A673 (cell line): ENCODE measurements around the gene TMC1. TPM values are rescaled to one million over a fixed set of nuclear protein-coding genes. Genes with fewer than 3 reads are reported as not detected.
"Not testable (repeated sequence)": the region's sequence is repeated elsewhere in the genome, so short reads cannot be mapped to it uniquely, and the experiment has no call there.

ENCODE experiments used
- BruUV-seq: library from RNA; stranded (reverse); fragments of 400-500 nt; replicated peaks from 2 replicates; lab custom pipeline; 2021; lab: Mats Ljungman, UMichigan
- CTCF ChIA-PET: fragments of 300-600 bp; sonication (Branson Sonifier 250); formaldehyde crosslinking; loops from one replicate; lab custom pipeline; 2022; ENCODE audit warnings: antibody characterized with exemption; lab: Charles Lee
- POLR2A ChIA-PET: fragments of 300-600 bp; sonication (Branson Sonifier 250); formaldehyde crosslinking; loops from one replicate; lab custom pipeline; 2022; ENCODE audit warnings: antibody characterized with exemption; ENCODE audit not compliant: low non-redundant PET; lab: Charles Lee
- DNase-seq: peaks from one replicate; pipeline ENCODE4 v3.0.0-alpha.2; 2015; ENCODE audit warnings: low spot score
- H3K27ac ChIP-seq: fragments of 200-600 bp; sonication (generic); 2 replicates; pipeline ENCODE4 v1.5.1; 2016; ENCODE audit warnings: mixed run types, low read depth, mild to moderate bottlenecking, mixed read lengths, antibody characterized with exemption, low read length; ENCODE audit not compliant: poor library complexity, severe bottlenecking
- H3K27me3 ChIP-seq: fragments of 200-600 bp; sonication (generic); replicated peaks from 2 replicates; pipeline ENCODE4 v1.6.1; 2017; ENCODE audit warnings: mixed run types, low read depth, mild to moderate bottlenecking, mixed read lengths, antibody characterized with exemption, low read length; ENCODE audit not compliant: insufficient read depth, poor library complexity
- H3K36me3 ChIP-seq: fragments of 200-600 bp; sonication (generic); 2 replicates; pipeline ENCODE4 v1.6.1; 2016; ENCODE audit warnings: mixed run types, mild to moderate bottlenecking, mixed read lengths, antibody characterized with exemption, low read length; ENCODE audit not compliant: insufficient read depth, poor library complexity, severe bottlenecking
- H3K4me1 ChIP-seq: fragments of 200-600 bp; sonication (generic); 2 replicates; pipeline ENCODE4 v1.6.1; 2017; ENCODE audit warnings: mixed run types, mild to moderate bottlenecking, mixed read lengths, antibody characterized with exemption, low read length; ENCODE audit not compliant: insufficient read depth, poor library complexity, severe bottlenecking
- H3K4me3 ChIP-seq: fragments of 200-600 bp; sonication (generic); 2 replicates; pipeline ENCODE4 v1.5.1; 2016; ENCODE audit warnings: low read depth, mixed run types, mild to moderate bottlenecking, mixed read lengths, low read length; ENCODE audit not compliant: poor library complexity, severe bottlenecking
- H3K9me3 ChIP-seq: fragments of 200-600 bp; sonication (generic); 2 replicates; pipeline ENCODE4 v1.6.1; 2016; ENCODE audit warnings: mixed run types, low read depth, mild to moderate bottlenecking, mixed read lengths, antibody characterized with exemption, low read length; ENCODE audit not compliant: poor library complexity, severe bottlenecking
- EZH2 ChIP-seq: fragments of 200-600 bp; sonication (generic); IDR thresholded peaks from 2 replicates; pipeline ENCODE4 v1.6.1; 2017; ENCODE audit warnings: borderline replicate concordance, low read depth, mild to moderate bottlenecking, mixed read lengths, antibody characterized with exemption, low read length; ENCODE audit not compliant: poor library complexity, severe bottlenecking
- intact Hi-C: fragments of 100-400 bp; cut with micrococcal nuclease; formaldehyde crosslinking; loops from one replicate; pipeline ENCODE4 v1.10.0; 2022; ENCODE audit not compliant: unreplicated experiment
- total RNA-seq: library from RNA; stranded (reverse); gene quantifications from 2 replicates; pipeline ENCODE4 v1.2.3, GENCODE V29; 2021
- TF ChIP-seq, protein P1 (sequence below): fragments of 300-800, 200-600 bp; sonication (generic); conservative IDR thresholded peaks from 2 replicates; pipeline ENCODE4 v1.5.1; 2017; ENCODE audit warnings: low read depth, mild to moderate bottlenecking, antibody characterized with exemption, low read length, moderate library complexity, mixed read lengths

TMC1 gene
- total RNA-seq, 1 experiment from 2014 or later: 0.75 TPM

DNA sequence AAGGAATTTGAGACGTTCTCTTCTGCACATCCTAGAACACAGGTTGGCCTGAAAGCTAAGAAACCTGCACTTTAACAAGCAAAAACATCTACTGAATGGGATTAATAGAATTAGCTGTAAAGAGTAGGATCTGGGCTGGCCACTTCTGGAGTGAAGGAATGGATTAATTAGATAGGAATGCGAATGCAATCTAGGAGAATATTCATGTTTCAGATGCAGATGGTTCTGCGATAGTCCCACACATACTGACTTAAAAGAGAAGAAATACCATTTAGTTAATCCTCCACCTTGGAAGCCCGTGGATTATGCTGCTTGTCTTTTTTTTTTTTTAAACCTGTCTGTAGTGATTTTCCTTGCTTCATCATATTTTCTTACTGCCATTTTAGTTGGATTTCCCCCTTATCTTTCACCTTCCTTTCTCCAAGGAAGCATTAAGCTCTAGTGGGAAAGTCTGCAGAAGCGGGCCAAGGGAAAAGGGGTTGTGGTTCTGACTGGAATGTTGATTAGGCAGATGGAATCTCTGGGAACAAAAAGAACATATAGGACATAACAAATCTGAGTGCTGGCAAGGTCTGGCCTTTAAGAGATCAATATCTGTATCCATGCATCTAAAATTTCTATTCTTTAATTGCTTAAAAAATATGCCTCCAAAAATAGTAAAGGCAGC is 279.1 kb downstream of the TMC1 start:
- no peaks in the 10 kb centered on the region for H3K27me3 ChIP-seq
- no peak overlapping the region for H3K4me3 ChIP-seq
- H3K27ac ChIP-seq: no peak overlapping the region
- no peaks in the 10 kb centered on the region for H3K9me3 ChIP-seq
- POLR2A ChIA-PET: no interaction called here
- H3K36me3 ChIP-seq: no peaks in the 10 kb centered on the region
- no peak for DNase-seq
- CTCF ChIA-PET: no interaction called here
- H3K4me1 ChIP-seq: no peaks in the 10 kb centered on the region
- BruUV-seq: no TSS peak
- intact Hi-C loops: no loop called here
- TF ChIP-seq, protein P1, sequence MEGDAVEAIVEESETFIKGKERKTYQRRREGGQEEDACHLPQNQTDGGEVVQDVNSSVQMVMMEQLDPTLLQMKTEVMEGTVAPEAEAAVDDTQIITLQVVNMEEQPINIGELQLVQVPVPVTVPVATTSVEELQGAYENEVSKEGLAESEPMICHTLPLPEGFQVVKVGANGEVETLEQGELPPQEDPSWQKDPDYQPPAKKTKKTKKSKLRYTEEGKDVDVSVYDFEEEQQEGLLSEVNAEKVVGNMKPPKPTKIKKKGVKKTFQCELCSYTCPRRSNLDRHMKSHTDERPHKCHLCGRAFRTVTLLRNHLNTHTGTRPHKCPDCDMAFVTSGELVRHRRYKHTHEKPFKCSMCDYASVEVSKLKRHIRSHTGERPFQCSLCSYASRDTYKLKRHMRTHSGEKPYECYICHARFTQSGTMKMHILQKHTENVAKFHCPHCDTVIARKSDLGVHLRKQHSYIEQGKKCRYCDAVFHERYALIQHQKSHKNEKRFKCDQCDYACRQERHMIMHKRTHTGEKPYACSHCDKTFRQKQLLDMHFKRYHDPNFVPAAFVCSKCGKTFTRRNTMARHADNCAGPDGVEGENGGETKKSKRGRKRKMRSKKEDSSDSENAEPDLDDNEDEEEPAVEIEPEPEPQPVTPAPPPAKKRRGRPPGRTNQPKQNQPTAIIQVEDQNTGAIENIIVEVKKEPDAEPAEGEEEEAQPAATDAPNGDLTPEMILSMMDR: no peak
- no peak for TF ChIP-seq EZH2

DNA sequence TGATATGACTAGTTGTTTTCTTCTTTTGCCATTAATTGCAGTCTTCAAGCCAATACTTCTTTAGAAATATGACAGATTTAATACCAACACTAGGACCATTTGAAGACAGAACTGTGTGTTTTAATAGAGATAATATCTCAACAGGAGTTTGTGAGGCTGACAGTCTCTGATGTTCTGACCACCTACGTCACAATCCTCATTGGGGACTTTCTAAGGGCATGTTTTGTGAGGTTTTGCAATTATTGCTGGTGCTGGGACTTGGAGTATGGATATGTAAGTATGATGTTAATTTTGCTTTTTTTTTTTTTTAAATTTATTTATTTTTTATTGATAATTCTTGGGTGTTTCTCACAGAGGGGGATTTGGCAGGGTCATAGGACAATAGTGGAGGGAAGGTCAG is 283.8 kb downstream of the TMC1 start:
- H3K9me3 ChIP-seq: no peaks in the 10 kb centered on the region
- intact Hi-C loops: no loop called here
- H3K27me3 ChIP-seq: no peaks in the 10 kb centered on the region
- TF ChIP-seq EZH2: no peak
- TF ChIP-seq, protein P1: no peak
- H3K36me3 ChIP-seq: no peaks in the 10 kb centered on the region
- no peak overlapping the region for H3K4me3 ChIP-seq
- CTCF ChIA-PET: no interaction called here
- no peaks in the 10 kb centered on the region for H3K4me1 ChIP-seq
- POLR2A ChIA-PET: no interaction called here
- no TSS peak for BruUV-seq
- H3K27ac ChIP-seq: no peak overlapping the region
- no peak for DNase-seq

DNA sequence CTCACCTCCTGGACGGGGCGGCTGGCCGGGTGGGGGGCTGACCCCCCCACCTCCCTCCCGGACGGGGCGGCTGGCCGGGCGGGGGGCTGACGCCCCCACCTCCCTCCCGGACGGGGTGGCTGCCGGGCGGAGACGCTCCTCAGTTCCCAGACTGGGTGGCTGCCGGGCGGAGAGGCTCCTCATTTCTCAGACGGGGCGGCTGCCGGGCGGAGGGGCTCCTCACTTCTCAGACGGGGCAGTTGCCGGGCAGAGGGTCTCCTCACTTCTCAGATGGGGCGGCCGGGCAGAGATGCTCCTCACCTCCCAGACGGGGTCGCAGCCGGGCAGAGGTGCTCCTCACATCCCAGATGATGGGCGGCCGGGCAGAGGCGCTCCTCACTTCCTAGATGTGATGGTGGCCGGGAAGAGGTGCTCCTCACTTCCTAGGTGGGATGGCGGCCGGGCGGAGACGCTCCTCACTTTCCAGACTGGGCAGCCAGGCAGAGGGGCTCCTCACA is 285.0 kb downstream of the TMC1 start:
- H3K9me3 ChIP-seq, H3K4me1 ChIP-seq, H3K4me3 ChIP-seq, H3K27me3 ChIP-seq, POLR2A ChIA-PET, DNase-seq, CTCF ChIA-PET, H3K27ac ChIP-seq, intact Hi-C loops, BruUV-seq, H3K36me3 ChIP-seq: not testable (repeated sequence)
